ENCODE results near the gene GFPT2.

DNA sequence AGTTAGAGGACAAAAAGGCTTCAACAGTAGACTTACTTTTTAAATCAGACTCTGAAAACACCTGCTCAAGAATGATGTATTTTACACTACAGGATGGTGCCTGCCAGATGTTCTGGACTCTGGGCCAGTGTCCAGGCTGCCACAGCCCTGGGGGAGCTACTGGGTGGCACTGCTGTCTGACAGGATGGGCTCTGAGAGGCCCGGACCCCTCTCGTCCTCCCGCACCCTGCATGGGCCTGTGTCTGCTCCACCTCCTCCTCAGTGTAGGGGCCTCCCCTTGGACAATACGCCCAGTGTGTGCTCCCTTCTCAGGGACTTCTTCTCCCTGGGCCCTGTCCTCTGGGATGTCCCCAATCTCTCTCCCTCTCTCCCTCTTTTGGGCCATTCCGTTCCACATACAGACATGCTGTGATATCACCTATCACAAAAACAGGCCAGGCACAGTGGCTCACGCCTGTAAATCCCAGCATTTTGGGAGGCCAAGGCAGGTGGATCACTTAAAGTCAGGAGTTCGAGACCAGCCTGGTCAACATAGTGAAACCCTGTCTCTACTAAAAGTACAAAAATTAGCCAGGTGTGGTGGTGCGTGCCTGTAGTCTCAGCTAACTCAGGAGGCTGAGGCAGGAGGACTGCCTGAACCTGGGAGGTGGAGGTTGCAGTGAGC, 23.4 kb downstream of the GFPT2 start:
- TF ChIP-seq CTCF (IDR thresholded peaks at IDR 0.05; ENCODE audit: control extremely low read depth in 1 of 3, insufficient read depth in 1 of 3, low read depth in 1 of 3, low read length in 3 of 3) (no peak), ASH2L (IDR thresholded peaks at IDR 0.05; ENCODE audit: low read length) (no peak), TCF12 (IDR thresholded peaks at IDR 0.05; ENCODE audit: low read depth, low read length) (no peak), USF2 (IDR thresholded peaks at IDR 0.05; ENCODE audit: low read length) (no peak), SUZ12 (IDR thresholded peaks at IDR 0.05; ENCODE audit: low read length) (no peak), POLR2A (IDR thresholded peaks at IDR 0.05; ENCODE audit: control extremely low read depth in 1 of 2, low read depth in 2 of 2, low read length in 2 of 2) (no peak), YY1 (IDR thresholded peaks at IDR 0.05; ENCODE audit: low read depth, low read length) (no peak), SAP30 (IDR thresholded peaks at IDR 0.05; ENCODE audit: insufficient read depth, insufficient replicate concordance, low read length) (no peak), TAF1 (IDR thresholded peaks at IDR 0.05; ENCODE audit: low read depth, low read length) (no peak), SIX5 (IDR thresholded peaks at IDR 0.05; ENCODE audit: low read depth, low read length) (no peak), RNF2 (IDR thresholded peaks at IDR 0.05; ENCODE audit: borderline replicate concordance, low read depth, low read length, missing control alignments, poor library complexity, severe bottlenecking) (no peak), POLR2AphosphoS5 (IDR thresholded peaks at IDR 0.05; ENCODE audit: low read depth, low read length) (no peak)

Measured in H1 (cell line).